K562 (cell line): ENCODE data around the gene ADAP1. TPM values are rescaled to one million over a fixed set of nuclear protein-coding genes. Genes with fewer than 3 reads are reported as not detected.

Source experiments
- CEBPB ChIP-seq: fragments of 450-650 bp; IDR thresholded peaks from 2 replicates; pipeline ENCODE4 v1.6.1; 2016; ENCODE audit warnings: missing genetic modification characterization, missing compliant biosample characterization
- NFIC ChIP-seq: fragments of 450-650 bp; IDR thresholded peaks from 2 replicates; pipeline ENCODE4 v1.6.1; 2017; ENCODE audit warnings: mild to moderate bottlenecking, inconsistent platforms
- SIRT6 ChIP-seq: IDR thresholded peaks from one replicate; pipeline ENCODE4 v1.6.1; 2012; ENCODE audit warnings: low read depth, mild to moderate bottlenecking, control low read depth, inconsistent platforms, low read length, moderate library complexity
- THRB ChIP-seq: fragments of 450-650 bp; formaldehyde crosslinking; conservative IDR thresholded peaks from 2 replicates; pipeline ENCODE4 v1.4.0; 2022; ENCODE audit warnings: mild to moderate bottlenecking, missing genetic modification characterization
- ZFX ChIP-seq: sonication (generic); formaldehyde crosslinking; IDR thresholded peaks from 2 replicates; pipeline ENCODE4 v1.8.0; 2022; ENCODE audit warnings: mild to moderate bottlenecking, missing genetic modification reagents, moderate library complexity
- ZNF639 ChIP-seq, 2 experiments: fragments of 200-800 bp in 1 of 2; sonication (Bioruptor generic) in 1 of 2; sonication (generic) in 1 of 2; formaldehyde crosslinking in 1 of 2; IDR thresholded peaks in 1 of 2; conservative IDR thresholded peaks in 1 of 2; 2 replicates each; pipeline versions ENCODE4 v1.5.0 to v1.6.1; 2016 to 2020; ENCODE audit warnings: missing compliant biosample characterization in 1 of 2, missing genetic modification characterization in 1 of 2, missing genetic modification reagents in 1 of 2
- polyA plus RNA-seq, 8 experiments: library from polyadenylated mRNA; depleted of rRNA in 4 of 8; stranded (reverse) in 5 of 8; unstranded in 3 of 8; fragments of >200 nt; fragmentation: Nextera tagmentation in 2 of 8; fragmentation: Illumina TruSeq in 1 of 8; extraction: Ambion mirVana in 2 of 8; extraction: Trizol in 1 of 8; gene quantifications; 2 replicates each; pipeline versions ENCODE4 v1.2.1 to v1.2.3, GENCODE V29; 2011 to 2014; ENCODE audit warnings: inconsistent platforms in 1 of 8, missing spikeins in 1 of 8
- total RNA-seq, 7 experiments: library from RNA; depleted of rRNA in 6 of 7; stranded (reverse); fragments of >200 nt in 6 of 7; fragmentation: Illumina TruSeq in 2 of 7; extraction: Trizol in 2 of 7; gene quantifications; 2 replicates each; pipeline versions ENCODE4 v1.2.1 to v1.2.3, GENCODE V29; 2011 to 2021; ENCODE audit warnings: low replicate concordance in 1 of 7

The ADAP1 gene
- total and polyA plus RNA-seq, 9 of the 15 experiments (the other 6 are each of a cell fraction or from before 2014, with no cell fraction given) = 0.27 to 1.4 (median 0.52) TPM; not detected in 3

GRCh38 chr7:916291-916941 is 38.1 kb downstream of the ADAP1 start (continued):
- TF ChIP-seq THRB = no peak
- TF ChIP-seq ZFX = no peak
- peak; percentile 90 for TF ChIP-seq NFIC
- TF ChIP-seq SIRT6 = no peak
- no peak for TF ChIP-seq ZNF639 (CRISPR knock-in tag; conservative IDR thresholded peaks at IDR 0.05 in 1 of 2, IDR thresholded peaks at IDR 0.05 in 1 of 2)
- no peak for TF ChIP-seq CEBPB (tag)
